A549 (cell line): ENCODE measurements around the gene POLD2.

Source experiments
- BHLHE40 ChIP-seq: IDR thresholded peaks from 2 replicates; pipeline ENCODE4 v1.6.1; 2012; ENCODE audit warnings: low read depth, low read length, inconsistent platforms
- EP300 ChIP-seq, 2 experiments: fragments of >200 bp; sonication (Bioruptor Twin); formaldehyde crosslinking; IDR thresholded peaks; 2 replicates in 1 of 2; 3 replicates in 1 of 2; pipeline ENCODE4 v1.6.1; 2016 to 2017
- FOXS1 ChIP-seq: fragments of 250-450 bp; sonication (Bioruptor Pico); IDR thresholded peaks from 2 replicates; pipeline ENCODE4 v1.5.0; 2020; ENCODE audit warnings: mild to moderate bottlenecking, moderate library complexity
- POLR2A ChIP-seq: IDR thresholded peaks from 2 replicates; pipeline ENCODE4 v1.6.1; 2012; ENCODE audit warnings: mild to moderate bottlenecking, low read length
- POLR2AphosphoS2 ChIP-seq: conservative IDR thresholded peaks from 2 replicates; pipeline ENCODE4 v1.6.1; 2012; ENCODE audit warnings: low read length, improper control_type of control experiment, inconsistent platforms
- REST ChIP-seq: fragments of 200-600 bp; sonication (generic); IDR thresholded peaks from 2 replicates; pipeline ENCODE4 v1.6.1; 2016; ENCODE audit warnings: antibody characterized with exemption, mild to moderate bottlenecking, moderate library complexity
- TF ChIP-seq, protein P1 (sequence below): fragments of >200 bp; sonication (Bioruptor Twin); formaldehyde crosslinking; IDR thresholded peaks from 3 replicates; pipeline ENCODE4 v1.5.1; 2016
- TF ChIP-seq, protein P2 (sequence below): IDR thresholded peaks from 2 replicates; pipeline ENCODE4 v1.6.1; 2012

DNA sequence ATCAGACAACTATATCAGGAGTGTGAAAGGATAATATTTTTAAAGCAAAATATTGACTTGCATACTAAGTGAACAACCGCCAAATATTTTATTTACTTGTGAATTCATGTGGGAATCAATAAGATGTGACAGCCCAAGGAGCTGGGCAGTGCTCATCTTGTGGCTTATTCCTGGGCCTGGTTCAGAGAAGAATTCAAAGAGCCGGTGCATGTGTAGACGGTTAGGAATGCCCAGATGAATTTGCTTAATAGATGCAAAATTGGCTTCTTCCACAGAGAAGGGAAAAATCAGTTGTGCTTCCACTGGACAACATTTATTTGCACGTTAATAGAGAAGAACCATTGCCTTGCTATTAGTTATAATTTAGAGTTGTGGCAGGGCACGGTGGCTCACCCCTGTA, 13.4 kb upstream of the POLD2 start:
- TF ChIP-seq, protein P1, sequence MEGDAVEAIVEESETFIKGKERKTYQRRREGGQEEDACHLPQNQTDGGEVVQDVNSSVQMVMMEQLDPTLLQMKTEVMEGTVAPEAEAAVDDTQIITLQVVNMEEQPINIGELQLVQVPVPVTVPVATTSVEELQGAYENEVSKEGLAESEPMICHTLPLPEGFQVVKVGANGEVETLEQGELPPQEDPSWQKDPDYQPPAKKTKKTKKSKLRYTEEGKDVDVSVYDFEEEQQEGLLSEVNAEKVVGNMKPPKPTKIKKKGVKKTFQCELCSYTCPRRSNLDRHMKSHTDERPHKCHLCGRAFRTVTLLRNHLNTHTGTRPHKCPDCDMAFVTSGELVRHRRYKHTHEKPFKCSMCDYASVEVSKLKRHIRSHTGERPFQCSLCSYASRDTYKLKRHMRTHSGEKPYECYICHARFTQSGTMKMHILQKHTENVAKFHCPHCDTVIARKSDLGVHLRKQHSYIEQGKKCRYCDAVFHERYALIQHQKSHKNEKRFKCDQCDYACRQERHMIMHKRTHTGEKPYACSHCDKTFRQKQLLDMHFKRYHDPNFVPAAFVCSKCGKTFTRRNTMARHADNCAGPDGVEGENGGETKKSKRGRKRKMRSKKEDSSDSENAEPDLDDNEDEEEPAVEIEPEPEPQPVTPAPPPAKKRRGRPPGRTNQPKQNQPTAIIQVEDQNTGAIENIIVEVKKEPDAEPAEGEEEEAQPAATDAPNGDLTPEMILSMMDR = no peak
- TF ChIP-seq POLR2AphosphoS2 (no peak), BHLHE40 (no peak), FOXS1 (CRISPR knock-in tag) (no peak), REST (no peak), POLR2A (no peak), EP300 (IDR thresholded peaks at IDR 0.05) (no peak)
- TF ChIP-seq, protein P2, sequence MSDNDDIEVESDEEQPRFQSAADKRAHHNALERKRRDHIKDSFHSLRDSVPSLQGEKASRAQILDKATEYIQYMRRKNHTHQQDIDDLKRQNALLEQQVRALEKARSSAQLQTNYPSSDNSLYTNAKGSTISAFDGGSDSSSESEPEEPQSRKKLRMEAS = no peak
